ENCODE data around the gene MAJIN. TPM values are rescaled to one million over a fixed set of nuclear protein-coding genes. Genes with fewer than 3 reads are reported as not detected.

MAJIN gene
- total and polyA plus RNA-seq, 12 donors: not detected

- no peak overlapping the region for H3K4me3 ChIP-seq
- TF ChIP-seq CTCF (IDR thresholded peaks at IDR 0.05): no peak
- no peaks in the 10 kb centered on the region for H3K4me1 ChIP-seq
- 79 to 84% methylated on average over 5 of the region's 5 CpGs for WGBS, 2 donors
- DNase-seq (no peak), ATAC-seq (no peak)
- peaks cover 0 to 15% (median 0%) of the 10 kb centered on the region in 7 donors for H3K27me3 ChIP-seq
- no peaks in the 10 kb centered on the region for H3K36me3 ChIP-seq
- H3K27ac ChIP-seq: no peak overlapping the region
- H3K9me3 ChIP-seq: no peaks in the 10 kb centered on the region
- intact Hi-C loops (cut with DNase I): no loop called here
Observed at GRCh38 chr11:64963072-64963631, 8.8 kb downstream of the MAJIN start.

GRCh38 chr11:64960719-64961118 lies 11.2 kb downstream of the MAJIN start:
- intact Hi-C loops (cut with DNase I): no loop called here
- 50 to 55% methylated on average over 4 of the region's 4 CpGs for WGBS, 2 donors
- H3K27me3 ChIP-seq: peaks cover 0 to 23% (median 0%) of the 10 kb centered on the region in 7 donors
- H3K4me1 ChIP-seq: no peaks in the 10 kb centered on the region
- DNase-seq: no peak
- no peak overlapping the region for H3K27ac ChIP-seq
- H3K4me3 ChIP-seq: no peak overlapping the region
- TF ChIP-seq CTCF (IDR thresholded peaks at IDR 0.05): no peak
- no peaks in the 10 kb centered on the region for H3K9me3 ChIP-seq
- no peak for ATAC-seq
- no peaks in the 10 kb centered on the region for H3K36me3 ChIP-seq

- no peak for TF ChIP-seq CTCF (IDR thresholded peaks at IDR 0.05)
- Histone ChIP-seq H3K27me3 (peaks cover 0 to 25% (median 0%) of the 10 kb centered on the region in 7 donors), H3K4me1 (no peaks in the 10 kb centered on the region), H3K36me3 (no peaks in the 10 kb centered on the region), H3K27ac (no peak overlapping the region), H3K4me3 (no peak overlapping the region), H3K9me3 (no peaks in the 10 kb centered on the region)
- WGBS, 2 donors: 66 to 72% methylated on average over 3 of the region's 3 CpGs
- ATAC-seq: no peak
- intact Hi-C loops (cut with DNase I): no loop called here
- no peak for DNase-seq
Observed at GRCh38 chr11:64959498-64959897, 12.4 kb downstream of the MAJIN start.

- H3K4me1 ChIP-seq: no peaks in the 10 kb centered on the region
- ATAC-seq (no peak), DNase-seq (no peak)
- H3K9me3 ChIP-seq: no peaks in the 10 kb centered on the region
- WGBS, 2 donors: 45 to 50% methylated on average over 5 of the region's 5 CpGs
- no peaks in the 10 kb centered on the region for H3K36me3 ChIP-seq
- no peak overlapping the region for H3K27ac ChIP-seq
- H3K4me3 ChIP-seq: no peak overlapping the region
- intact Hi-C loops (cut with DNase I): no loop called here
- TF ChIP-seq CTCF (IDR thresholded peaks at IDR 0.05): no peak
- peaks cover 0 to 37% (median 0%) of the 10 kb centered on the region in 7 donors for H3K27me3 ChIP-seq
Observed at GRCh38 chr11:64954201-64954600, 17.7 kb downstream of the MAJIN start.

Data from heart right ventricle (tissue), 16 donors.